ENCODE data around the gene STUM. TPM values are rescaled to one million over a fixed set of nuclear protein-coding genes. Genes with fewer than 3 reads are reported as not detected.

STUM gene
- total RNA-seq, 2 experiments from 2014 or later, result not detected

- Mint-ChIP-seq H3K36me3 (no peaks in the 10 kb centered on the region), H3K27ac (no peak overlapping the region), H3K4me3 (no peak overlapping the region), H3K4me1 (ENCODE audit: low read depth) (no peaks in the 10 kb centered on the region), H3K27me3 (peaks cover 4% of the 10 kb centered on the region), H3K9me3 (peaks cover 4% of the 10 kb centered on the region)
- POLR2A ChIA-PET, result no interaction called here
- DNase-seq, result no peak
- intact Hi-C loops (cut with micrococcal nuclease), result no loop called here
- CTCF ChIA-PET, result interaction anchor here (0.8 kb wide), 1 partner anchor 79 kb away, joined by 3 read pairs; no protein-coding TSS in a partner anchor
These were observed 24.7 kb upstream of the STUM start for GRCh38 chr1:226523646-226524406.

- no peak overlapping the region for H3K27ac Mint-ChIP-seq
- CTCF ChIA-PET, result interaction anchor here (0.8 to 1.7 kb wide), 2 partner anchors 23 to 80 kb away, joined by 3 to 4 read pairs; no protein-coding TSS in a partner anchor
- DNase-seq, result no peak
- H3K4me1 Mint-ChIP-seq (ENCODE audit: low read depth), result no peaks in the 10 kb centered on the region
- no peak overlapping the region for H3K4me3 Mint-ChIP-seq
- intact Hi-C loops (cut with micrococcal nuclease), result no loop called here
- peaks cover 4% of the 10 kb centered on the region for H3K27me3 Mint-ChIP-seq
- POLR2A ChIA-PET, result no interaction called here
- H3K9me3 Mint-ChIP-seq, result peaks cover 4% of the 10 kb centered on the region
- no peaks in the 10 kb centered on the region for H3K36me3 Mint-ChIP-seq
These were observed 24.0 kb upstream of the STUM start for GRCh38 chr1:226524547-226524946.

DNA sequence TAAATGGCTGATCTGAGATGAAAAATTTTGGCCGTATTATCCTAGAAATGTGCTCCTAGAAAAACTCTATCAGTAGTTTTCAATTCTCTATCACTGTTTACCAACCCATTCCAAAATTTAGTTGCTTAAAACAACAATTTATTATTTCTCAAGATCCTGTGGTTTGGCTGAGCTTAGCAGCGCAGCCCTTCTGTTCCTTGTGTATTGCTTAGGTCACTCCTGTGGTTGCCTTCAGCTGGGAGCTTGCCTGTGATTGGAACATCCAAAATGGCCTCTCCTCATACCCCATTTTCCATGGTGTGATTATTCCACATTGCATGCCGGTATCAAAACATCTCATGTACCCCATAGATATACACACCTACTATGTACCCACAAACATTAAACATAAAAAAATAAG is 22.8 kb upstream of the STUM start:
- H3K36me3 Mint-ChIP-seq, result no peaks in the 10 kb centered on the region
- intact Hi-C loops (cut with micrococcal nuclease), result no loop called here
- H3K27ac Mint-ChIP-seq, result no peak overlapping the region
- CTCF ChIA-PET, result interaction anchor here (1.7 kb wide), 1 partner anchor 22 kb away, joined by 4 read pairs; no protein-coding TSS in a partner anchor
- POLR2A ChIA-PET, result no interaction called here
- H3K4me1 Mint-ChIP-seq (ENCODE audit: low read depth), result no peaks in the 10 kb centered on the region
- peaks cover 4% of the 10 kb centered on the region for H3K9me3 Mint-ChIP-seq
- H3K4me3 Mint-ChIP-seq, result no peak overlapping the region
- H3K27me3 Mint-ChIP-seq, result peaks cover 6% of the 10 kb centered on the region
- no peak for DNase-seq

DNA sequence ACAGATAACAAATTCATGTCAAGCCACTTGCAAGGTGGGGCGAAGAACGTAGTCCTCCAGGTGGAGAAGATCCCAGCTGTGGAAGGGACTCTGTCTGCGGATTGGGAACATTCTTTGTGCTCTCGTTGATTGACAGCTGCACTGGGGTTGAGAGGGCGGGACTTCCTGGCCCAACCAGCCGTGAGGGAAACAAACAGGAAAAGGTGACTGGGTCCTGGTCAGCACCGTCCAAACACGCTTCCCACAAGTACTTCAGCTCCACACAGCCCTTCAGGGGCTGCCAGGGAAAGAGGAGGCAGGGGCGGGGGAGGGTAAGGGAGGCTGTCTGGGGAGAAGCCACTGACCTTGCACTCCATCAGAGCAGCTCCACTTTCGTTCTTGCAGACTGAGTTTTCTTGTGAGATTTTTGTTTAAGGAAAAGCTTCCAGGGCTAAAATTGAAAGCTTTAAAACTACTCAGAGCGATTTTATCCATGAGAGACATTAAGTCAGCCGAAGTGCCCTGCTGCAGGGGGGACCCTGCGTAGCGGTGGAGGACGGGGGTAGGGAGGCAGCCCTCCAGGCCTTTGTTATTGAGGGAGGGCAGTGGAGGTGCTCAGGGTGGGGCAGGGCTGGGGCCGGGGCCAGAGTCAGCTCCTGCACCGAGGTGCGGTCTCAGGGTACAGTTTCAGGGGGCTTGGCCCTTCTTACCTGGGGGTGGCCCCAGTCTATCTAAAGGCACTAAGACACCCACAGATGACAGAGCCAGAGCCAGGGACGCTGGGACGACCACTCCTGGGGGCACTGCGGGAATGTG is 21.6 kb upstream of the STUM start:
- ChIA-PET CTCF (no interaction called here), POLR2A (no interaction called here)
- intact Hi-C loops (cut with micrococcal nuclease), result no loop called here
- Mint-ChIP-seq H3K9me3 (peaks cover 4% of the 10 kb centered on the region), H3K4me1 (ENCODE audit: low read depth) (no peaks in the 10 kb centered on the region), H3K27me3 (peaks cover 10% of the 10 kb centered on the region), H3K36me3 (no peaks in the 10 kb centered on the region), H3K27ac (no peak overlapping the region), H3K4me3 (no peak overlapping the region)
- no peak for DNase-seq

DNA sequence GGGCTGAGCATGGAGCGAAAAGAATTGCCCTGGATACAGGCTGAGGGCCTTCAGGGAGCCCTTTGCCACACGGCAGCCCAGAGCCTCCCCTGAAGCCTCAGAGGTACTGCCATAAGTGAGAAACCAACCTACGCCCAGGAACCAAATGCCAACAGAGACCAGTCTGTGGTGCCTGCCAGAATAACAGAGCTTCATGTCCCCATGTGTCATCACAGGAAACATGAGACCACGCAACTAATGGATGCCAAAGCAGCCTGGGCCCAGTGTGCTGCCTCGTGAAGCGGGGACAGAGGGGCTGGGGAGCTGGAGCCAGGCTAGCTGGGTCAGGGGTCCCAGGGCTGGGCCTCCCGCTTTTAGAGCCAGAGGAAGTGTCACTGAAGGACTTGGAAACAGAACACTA is 18.7 kb upstream of the STUM start:
- H3K9me3 Mint-ChIP-seq, result no peaks in the 10 kb centered on the region
- intact Hi-C loops (cut with micrococcal nuclease), result no loop called here
- no peaks in the 10 kb centered on the region for H3K4me1 Mint-ChIP-seq (ENCODE audit: low read depth)
- DNase-seq, result no peak
- H3K36me3 Mint-ChIP-seq, result no peaks in the 10 kb centered on the region
- no peak overlapping the region for H3K27ac Mint-ChIP-seq
- POLR2A ChIA-PET, result no interaction called here
- H3K27me3 Mint-ChIP-seq, result peaks cover 9% of the 10 kb centered on the region
- CTCF ChIA-PET, result no interaction called here
- no peak overlapping the region for H3K4me3 Mint-ChIP-seq

DNA sequence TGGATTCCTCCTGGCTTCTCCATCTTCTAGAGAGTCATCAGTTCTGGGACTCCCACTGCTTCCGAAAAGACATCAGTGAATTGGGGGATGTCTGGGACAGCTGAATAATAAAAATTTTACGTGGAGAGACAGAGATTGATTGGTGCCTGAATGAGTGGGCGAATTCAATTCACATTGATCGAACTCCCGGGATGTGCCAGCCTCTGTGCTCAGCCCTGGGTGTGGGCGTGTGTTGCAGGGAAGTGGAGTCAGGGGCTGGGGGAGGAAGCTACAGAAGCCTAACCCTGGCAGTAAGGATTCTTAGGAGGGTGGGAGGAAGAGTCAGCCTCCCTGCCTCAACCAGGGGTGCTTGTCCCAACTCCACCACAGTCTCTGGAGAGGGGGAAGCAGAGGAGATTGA is 18.0 kb upstream of the STUM start:
- no peak overlapping the region for H3K27ac Mint-ChIP-seq
- no peaks in the 10 kb centered on the region for H3K36me3 Mint-ChIP-seq
- H3K4me1 Mint-ChIP-seq (ENCODE audit: low read depth), result no peaks in the 10 kb centered on the region
- H3K9me3 Mint-ChIP-seq, result no peaks in the 10 kb centered on the region
- intact Hi-C loops (cut with micrococcal nuclease), result no loop called here
- no peak overlapping the region for H3K4me3 Mint-ChIP-seq
- ChIA-PET CTCF (no interaction called here), POLR2A (no interaction called here)
- peaks cover 9% of the 10 kb centered on the region for H3K27me3 Mint-ChIP-seq
- DNase-seq, result no peak

- no peaks in the 10 kb centered on the region for H3K4me1 Mint-ChIP-seq (ENCODE audit: low read depth)
- no peak overlapping the region for H3K27ac Mint-ChIP-seq
- H3K36me3 Mint-ChIP-seq, result no peaks in the 10 kb centered on the region
- POLR2A ChIA-PET, result no interaction called here
- intact Hi-C loops (cut with micrococcal nuclease), result no loop called here
- no peak for DNase-seq
- H3K4me3 Mint-ChIP-seq, result no peak overlapping the region
- CTCF ChIA-PET, result interaction anchor here (1.1 kb wide), 1 partner anchor 16 kb away, joined by 3 read pairs; no protein-coding TSS in a partner anchor
- H3K27me3 Mint-ChIP-seq, result peaks cover 9% of the 10 kb centered on the region
- H3K9me3 Mint-ChIP-seq, result no peaks in the 10 kb centered on the region
These were observed 17.0 kb upstream of the STUM start for GRCh38 chr1:226531360-226532093.

- Mint-ChIP-seq H3K4me1 (ENCODE audit: low read depth) (no peaks in the 10 kb centered on the region), H3K27me3 (peaks cover 9% of the 10 kb centered on the region), H3K36me3 (no peaks in the 10 kb centered on the region), H3K4me3 (no peak overlapping the region), H3K27ac (no peak overlapping the region), H3K9me3 (no peaks in the 10 kb centered on the region)
- POLR2A ChIA-PET, result no interaction called here
- DNase-seq, result no peak
- intact Hi-C loops (cut with micrococcal nuclease), result no loop called here
- CTCF ChIA-PET, result no interaction called here
These were observed 16.0 kb upstream of the STUM start for GRCh38 chr1:226532553-226532952.

DNA sequence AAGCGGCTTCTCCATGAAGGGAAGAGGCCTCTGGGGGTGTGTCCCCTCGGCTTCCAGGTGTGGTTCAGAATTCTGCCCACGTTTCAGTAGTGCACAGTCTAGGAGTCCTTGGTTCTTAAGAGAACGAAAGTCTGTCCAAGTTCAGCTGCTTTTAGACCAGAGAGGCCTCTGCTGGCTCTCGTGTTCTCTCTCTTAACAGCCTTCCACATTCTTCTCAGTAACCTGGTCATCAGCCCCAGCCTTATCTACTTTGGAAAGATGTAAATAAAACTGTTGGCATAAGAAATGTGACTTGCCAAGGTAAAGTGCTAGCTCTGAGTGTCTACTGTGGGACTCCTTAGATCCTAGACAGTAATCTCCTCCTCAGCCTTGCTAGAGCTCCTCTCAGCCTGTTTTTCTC is 15.3 kb upstream of the STUM start:
- Mint-ChIP-seq H3K27me3 (peaks cover 9% of the 10 kb centered on the region), H3K4me1 (ENCODE audit: low read depth) (no peaks in the 10 kb centered on the region), H3K27ac (no peak overlapping the region), H3K4me3 (no peak overlapping the region), H3K36me3 (no peaks in the 10 kb centered on the region), H3K9me3 (no peaks in the 10 kb centered on the region)
- CTCF ChIA-PET, result no interaction called here
- intact Hi-C loops (cut with micrococcal nuclease), result no loop called here
- POLR2A ChIA-PET, result no interaction called here
- DNase-seq, result no peak

DNA sequence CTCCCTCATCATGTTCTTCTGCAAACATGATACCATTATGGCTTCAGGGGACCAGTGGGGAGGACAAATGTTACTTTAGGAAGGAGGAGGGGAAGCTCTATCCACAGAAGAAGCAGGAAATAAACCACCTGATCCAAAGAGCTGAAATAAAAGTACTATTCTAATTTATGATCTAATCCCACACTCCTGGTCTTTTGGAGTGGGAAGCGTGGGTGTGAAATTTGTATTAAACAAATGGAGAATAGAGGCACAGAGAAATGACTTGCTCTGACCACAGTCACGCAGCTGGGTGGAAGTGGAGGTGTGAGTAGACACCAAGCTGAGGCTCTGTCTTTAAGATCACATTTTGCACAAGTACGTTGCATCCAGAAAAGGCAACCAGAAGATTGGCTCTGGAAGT is 14.5 kb upstream of the STUM start:
- Mint-ChIP-seq H3K27me3 (peaks cover 6% of the 10 kb centered on the region), H3K36me3 (no peaks in the 10 kb centered on the region), H3K4me1 (ENCODE audit: low read depth) (no peaks in the 10 kb centered on the region), H3K27ac (no peak overlapping the region), H3K9me3 (no peaks in the 10 kb centered on the region), H3K4me3 (no peak overlapping the region)
- CTCF ChIA-PET, result interaction anchor here (1.1 to 1.4 kb wide), 2 partner anchors 75 to 92 kb away, joined by 3 read pairs; no protein-coding TSS in a partner anchor
- POLR2A ChIA-PET, result no interaction called here
- intact Hi-C loops (cut with micrococcal nuclease), result no loop called here
- DNase-seq, result no peak

GRCh38 chr1:226534645-226535044 is 13.9 kb upstream of the STUM start:
- ChIA-PET POLR2A (no interaction called here), CTCF (interaction anchor here (0.9 to 1.4 kb wide), 3 partner anchors 42 to 92 kb away, joined by 3 read pairs; no protein-coding TSS in a partner anchor)
- H3K9me3 Mint-ChIP-seq, result no peaks in the 10 kb centered on the region
- no peak overlapping the region for H3K4me3 Mint-ChIP-seq
- peaks cover 6% of the 10 kb centered on the region for H3K27me3 Mint-ChIP-seq
- H3K4me1 Mint-ChIP-seq (ENCODE audit: low read depth), result no peaks in the 10 kb centered on the region
- H3K27ac Mint-ChIP-seq, result no peak overlapping the region
- intact Hi-C loops (cut with micrococcal nuclease), result no loop called here
- H3K36me3 Mint-ChIP-seq, result no peaks in the 10 kb centered on the region
- no peak for DNase-seq

GRCh38 chr1:226535666-226536065 is 12.9 kb upstream of the STUM start:
- no peak for DNase-seq
- Mint-ChIP-seq H3K4me1 (ENCODE audit: low read depth) (no peaks in the 10 kb centered on the region), H3K27ac (no peak overlapping the region), H3K36me3 (no peaks in the 10 kb centered on the region), H3K9me3 (no peaks in the 10 kb centered on the region), H3K4me3 (no peak overlapping the region), H3K27me3 (peaks cover 4% of the 10 kb centered on the region)
- CTCF ChIA-PET, result interaction anchor here (0.9 kb wide), 1 partner anchor 41 kb away, joined by 3 read pairs; no protein-coding TSS in a partner anchor
- intact Hi-C loops (cut with micrococcal nuclease), result no loop called here
- POLR2A ChIA-PET, result no interaction called here

Data from activated CD4-positive, alpha-beta memory T cell treated with anti-CD3 and anti-CD28 coated beads for 36 hours (primary cell).